ENCODE results near the gene ATF4. TPM values are rescaled to one million over a fixed set of nuclear protein-coding genes. Genes with fewer than 3 reads are reported as not detected.
"Not testable (repeated sequence)": the region's sequence is repeated elsewhere in the genome, so short reads cannot be mapped to it uniquely, and the experiment has no call there.

The ATF4 gene
- total RNA-seq, 2 donors from 2014 or later = 301 to 320 TPM

- no peaks in the 10 kb centered on the region for H3K27me3 ChIP-seq (replicated peaks; ENCODE audit: insufficient read depth)
- ATAC-seq (ENCODE audit: insufficient number of reproducible peaks, low FRiP score, low read depth) = no peak
- H3K9me3 ChIP-seq = no peaks in the 10 kb centered on the region
- no peak for DNase-seq (ENCODE audit: low spot score)
- no peak for TF ChIP-seq CTCF (IDR thresholded peaks at IDR 0.05)
- peak overlapping the region; percentile 75 for H3K4me3 ChIP-seq
- H3K4me1 ChIP-seq (ENCODE audit: control insufficient read depth in 1 of 2, low read depth in 2 of 2) = peaks cover 17 to 30% of the 10 kb centered on the region in 2 donors
- H3K36me3 ChIP-seq = peaks cover 41% of the 10 kb centered on the region
- no peak overlapping the region for H3K27ac ChIP-seq
Observed at GRCh38 chr22:39503630-39504029, 16.7 kb upstream of the ATF4 start.

GRCh38 chr22:39504071-39504470 is 16.3 kb upstream of the ATF4 start:
- ATAC-seq (ENCODE audit: insufficient number of reproducible peaks, low FRiP score, low read depth) (no peak), DNase-seq (ENCODE audit: low spot score) (no peak)
- Histone ChIP-seq H3K27ac (no peak overlapping the region), H3K4me3 (no peak overlapping the region), H3K36me3 (peaks cover 44% of the 10 kb centered on the region), H3K9me3 (no peaks in the 10 kb centered on the region), H3K4me1 (ENCODE audit: control insufficient read depth in 1 of 2, low read depth in 2 of 2) (peaks cover 17 to 30% of the 10 kb centered on the region in 2 donors), H3K27me3 (replicated peaks; ENCODE audit: insufficient read depth) (no peaks in the 10 kb centered on the region)
- no peak for TF ChIP-seq CTCF (IDR thresholded peaks at IDR 0.05)

GRCh38 chr22:39507021-39507420 is 13.3 kb upstream of the ATF4 start:
- not testable (repeated sequence) for H3K4me3 ChIP-seq; H3K9me3 ChIP-seq; DNase-seq (ENCODE audit: low spot score); ATAC-seq (ENCODE audit: insufficient number of reproducible peaks, low FRiP score, low read depth); H3K27ac ChIP-seq; H3K27me3 ChIP-seq (replicated peaks; ENCODE audit: insufficient read depth)
- Histone ChIP-seq H3K36me3 (peaks cover 62% of the 10 kb centered on the region), H3K4me1 (ENCODE audit: control insufficient read depth in 1 of 2, low read depth in 2 of 2) (peaks cover 10 to 15% of the 10 kb centered on the region in 2 donors)

- ATAC-seq (ENCODE audit: insufficient number of reproducible peaks, low FRiP score, low read depth) (no peak), DNase-seq (ENCODE audit: low spot score) (no peak)
- Histone ChIP-seq H3K9me3 (no peaks in the 10 kb centered on the region), H3K27ac (no peak overlapping the region), H3K4me3 (no peak overlapping the region), H3K4me1 (ENCODE audit: control insufficient read depth in 1 of 2, low read depth in 2 of 2) (peaks cover 4 to 8% of the 10 kb centered on the region in 2 donors), H3K36me3 (peaks cover 75% of the 10 kb centered on the region), H3K27me3 (replicated peaks; ENCODE audit: insufficient read depth) (no peaks in the 10 kb centered on the region)
- TF ChIP-seq CTCF (IDR thresholded peaks at IDR 0.05) = no peak
Observed at GRCh38 chr22:39508393-39508792, 12.0 kb upstream of the ATF4 start.

- Histone ChIP-seq H3K4me1 (ENCODE audit: control insufficient read depth in 1 of 2, low read depth in 2 of 2) (no peaks in the 10 kb centered on the region), H3K27me3 (replicated peaks; ENCODE audit: insufficient read depth) (no peaks in the 10 kb centered on the region), H3K4me3 (no peak overlapping the region), H3K27ac (no peak overlapping the region), H3K36me3 (peaks cover 70% of the 10 kb centered on the region), H3K9me3 (no peaks in the 10 kb centered on the region)
- ATAC-seq (ENCODE audit: insufficient number of reproducible peaks, low FRiP score, low read depth) (no peak), DNase-seq (ENCODE audit: low spot score) (no peak)
- TF ChIP-seq CTCF (IDR thresholded peaks at IDR 0.05) = no peak
Observed at GRCh38 chr22:39510529-39511149, 9.7 kb upstream of the ATF4 start.

GRCh38 chr22:39511226-39511625 is 9.1 kb upstream of the ATF4 start:
- no peak for ATAC-seq (ENCODE audit: insufficient number of reproducible peaks, low FRiP score, low read depth)
- Histone ChIP-seq H3K36me3 (peaks cover 64% of the 10 kb centered on the region), H3K27ac (no peak overlapping the region), H3K27me3 (replicated peaks; ENCODE audit: insufficient read depth) (no peaks in the 10 kb centered on the region), H3K4me3 (no peak overlapping the region), H3K9me3 (no peaks in the 10 kb centered on the region), H3K4me1 (ENCODE audit: control insufficient read depth in 1 of 2, low read depth in 2 of 2) (no peaks in the 10 kb centered on the region)
- DNase-seq (ENCODE audit: low spot score) = no peak
- TF ChIP-seq CTCF (IDR thresholded peaks at IDR 0.05) = no peak

Measured in thoracic aorta (tissue), 2 donors.